ENCODE measurements around the gene ELMOD3.

Gene ELMOD3

DNA sequence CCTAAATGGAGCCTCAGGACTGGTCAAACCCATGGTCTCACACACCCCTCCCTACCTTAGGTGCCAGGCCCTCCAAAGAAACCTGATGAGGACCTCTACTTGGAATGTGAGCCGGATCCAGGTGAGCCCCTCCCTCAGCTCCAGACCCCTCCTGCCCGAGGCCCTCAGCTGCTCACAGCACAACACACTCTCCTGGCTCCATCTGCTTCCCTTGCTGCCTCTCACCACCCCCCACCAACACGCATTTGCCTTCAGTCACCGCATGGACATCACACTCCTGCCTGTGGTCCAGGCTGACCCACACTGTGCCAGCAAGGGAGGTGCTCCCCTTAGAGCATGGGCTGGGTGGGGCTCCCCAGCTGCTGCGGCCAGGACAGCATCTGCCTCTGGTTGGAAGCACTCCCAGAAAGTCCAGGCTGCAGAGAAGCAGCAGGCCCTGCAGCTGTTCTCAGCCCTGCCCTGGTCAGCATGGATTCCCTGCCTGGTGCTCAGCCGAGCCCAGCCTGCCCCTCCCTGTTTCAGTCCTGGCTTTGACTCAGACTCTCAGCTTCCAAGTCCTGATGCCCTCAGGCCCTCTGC, 79.0 kb downstream of the ELMOD3 start:
- TF ChIP-seq, protein P1, sequence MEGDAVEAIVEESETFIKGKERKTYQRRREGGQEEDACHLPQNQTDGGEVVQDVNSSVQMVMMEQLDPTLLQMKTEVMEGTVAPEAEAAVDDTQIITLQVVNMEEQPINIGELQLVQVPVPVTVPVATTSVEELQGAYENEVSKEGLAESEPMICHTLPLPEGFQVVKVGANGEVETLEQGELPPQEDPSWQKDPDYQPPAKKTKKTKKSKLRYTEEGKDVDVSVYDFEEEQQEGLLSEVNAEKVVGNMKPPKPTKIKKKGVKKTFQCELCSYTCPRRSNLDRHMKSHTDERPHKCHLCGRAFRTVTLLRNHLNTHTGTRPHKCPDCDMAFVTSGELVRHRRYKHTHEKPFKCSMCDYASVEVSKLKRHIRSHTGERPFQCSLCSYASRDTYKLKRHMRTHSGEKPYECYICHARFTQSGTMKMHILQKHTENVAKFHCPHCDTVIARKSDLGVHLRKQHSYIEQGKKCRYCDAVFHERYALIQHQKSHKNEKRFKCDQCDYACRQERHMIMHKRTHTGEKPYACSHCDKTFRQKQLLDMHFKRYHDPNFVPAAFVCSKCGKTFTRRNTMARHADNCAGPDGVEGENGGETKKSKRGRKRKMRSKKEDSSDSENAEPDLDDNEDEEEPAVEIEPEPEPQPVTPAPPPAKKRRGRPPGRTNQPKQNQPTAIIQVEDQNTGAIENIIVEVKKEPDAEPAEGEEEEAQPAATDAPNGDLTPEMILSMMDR (IDR thresholded peaks at IDR 0.05; ENCODE audit: low read depth, low read length, missing control alignments), result no peak
- DNase-seq, result no peak
- Histone ChIP-seq H3K36me3 (replicated peaks) (no peaks in the 10 kb centered on the region), H3K27me3 (replicated peaks) (no peaks in the 10 kb centered on the region), H3K4me3 (ENCODE audit: low read depth, low read length) (no peak overlapping the region), H3K27ac (no peak overlapping the region)
- in situ Hi-C loops (cut with HindIII; ENCODE audit: low pct_ligation_motif_present, low sequenced_read_pairs), result no loop called here

DNA sequence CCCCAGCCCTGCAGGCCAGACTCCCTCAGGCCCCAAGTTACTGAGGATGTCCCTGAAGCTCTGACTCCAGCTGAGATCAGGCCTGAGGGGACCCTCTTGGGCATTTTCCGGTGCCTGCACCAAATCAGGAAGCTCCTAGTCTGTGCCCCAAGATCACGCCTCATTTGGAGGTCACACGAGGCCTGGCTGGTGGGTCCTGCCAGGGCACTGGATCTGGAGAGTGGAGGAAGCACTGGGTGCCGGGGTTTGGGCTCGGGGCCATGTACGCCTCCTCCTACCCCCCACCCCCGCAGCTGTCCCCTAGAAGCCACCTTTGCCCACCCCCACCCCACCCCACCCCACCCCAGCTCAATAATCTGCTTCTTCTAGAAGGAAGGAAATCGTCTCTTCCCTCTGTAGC, 80.1 kb downstream of the ELMOD3 start:
- Histone ChIP-seq H3K27ac (no peak overlapping the region), H3K36me3 (replicated peaks) (no peaks in the 10 kb centered on the region), H3K27me3 (replicated peaks) (no peaks in the 10 kb centered on the region), H3K4me3 (ENCODE audit: low read depth, low read length) (no peak overlapping the region)
- no peak for DNase-seq
- in situ Hi-C loops (cut with HindIII; ENCODE audit: low pct_ligation_motif_present, low sequenced_read_pairs), result no loop called here
- TF ChIP-seq, protein P1 (IDR thresholded peaks at IDR 0.05; ENCODE audit: low read depth, low read length, missing control alignments), result no peak

DNA sequence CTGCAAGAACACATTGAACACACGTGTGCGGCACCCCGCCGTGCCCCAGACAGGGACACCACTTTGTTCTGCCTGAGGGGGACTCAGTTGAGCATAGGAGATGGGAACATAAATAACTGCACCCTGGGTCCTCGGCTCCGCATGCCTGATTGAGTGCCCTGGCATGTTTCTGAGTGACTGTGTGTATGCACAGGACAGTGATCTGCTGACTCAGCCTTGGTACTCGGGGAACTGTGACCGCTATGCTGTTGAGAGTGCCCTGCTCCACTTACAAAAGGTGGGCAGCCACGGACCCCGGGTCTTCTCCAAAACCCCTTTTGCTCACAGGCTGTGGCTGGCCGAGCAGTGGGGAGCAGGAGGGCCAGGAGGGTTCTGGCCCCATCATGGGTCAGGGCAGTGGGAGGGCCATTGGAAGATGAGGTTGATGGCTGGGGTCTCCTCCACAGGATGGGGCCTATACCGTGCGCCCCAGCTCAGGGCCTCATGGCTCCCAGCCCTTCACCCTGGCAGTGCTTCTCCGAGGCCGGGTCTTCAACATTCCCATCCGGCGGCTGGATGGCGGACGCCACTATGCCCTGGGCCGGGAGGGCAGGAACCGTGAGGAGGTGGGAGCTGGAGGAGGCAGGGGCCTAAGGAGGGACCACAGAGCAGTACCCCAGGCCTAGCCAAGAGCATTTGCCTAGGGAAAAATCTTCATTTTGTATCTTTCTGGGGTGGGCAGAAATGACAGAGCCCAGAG, 80.8 kb downstream of the ELMOD3 start:
- TF ChIP-seq, protein P1 (IDR thresholded peaks at IDR 0.05; ENCODE audit: low read depth, low read length, missing control alignments), result no peak
- Histone ChIP-seq H3K27ac (no peak overlapping the region), H3K4me3 (ENCODE audit: low read depth, low read length) (no peak overlapping the region), H3K36me3 (replicated peaks) (no peaks in the 10 kb centered on the region), H3K27me3 (replicated peaks) (no peaks in the 10 kb centered on the region)
- in situ Hi-C loops (cut with HindIII; ENCODE audit: low pct_ligation_motif_present, low sequenced_read_pairs), result no loop called here
- DNase-seq, result no peak

DNA sequence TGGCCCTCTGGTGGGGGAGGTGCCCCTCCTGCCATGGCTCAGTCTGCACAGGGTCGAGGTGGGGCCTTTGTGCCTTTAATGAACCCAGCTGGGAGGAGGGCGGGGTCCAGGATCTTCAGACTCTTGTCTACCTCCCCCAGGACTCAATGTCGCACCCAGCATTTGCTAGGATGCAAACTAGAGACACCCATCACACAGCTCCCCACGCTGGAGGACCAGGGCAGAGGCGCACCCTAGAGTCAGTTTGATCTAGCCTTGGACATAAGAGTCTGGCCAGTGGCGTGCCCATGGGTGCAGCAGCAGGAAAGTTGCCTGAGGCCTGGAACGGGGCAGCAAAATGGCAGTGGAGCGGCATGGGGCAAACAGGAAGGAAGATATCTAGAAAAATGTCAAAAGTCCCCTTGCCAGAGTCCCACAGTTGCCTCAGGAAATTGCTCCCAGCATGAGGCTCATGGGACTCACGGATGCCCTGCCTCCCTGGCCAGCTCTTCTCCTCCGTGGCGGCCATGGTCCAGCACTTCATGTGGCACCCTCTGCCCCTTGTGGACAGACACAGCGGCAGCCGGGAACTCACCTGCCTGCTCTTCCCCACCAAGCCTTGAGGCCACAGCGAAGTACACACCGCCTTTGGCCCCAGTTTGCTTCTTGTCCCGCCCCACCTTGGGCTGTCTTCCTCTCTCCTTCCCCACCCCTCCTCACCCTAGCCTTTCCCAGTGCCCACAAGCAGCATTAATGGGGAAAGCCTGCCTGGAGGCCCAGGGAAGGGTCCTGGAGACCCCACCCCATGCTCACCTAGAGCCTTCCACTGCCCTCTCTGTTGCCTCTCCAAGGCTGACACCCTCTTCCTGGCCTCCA, 81.6 kb downstream of the ELMOD3 start:
- in situ Hi-C loops (cut with HindIII; ENCODE audit: low pct_ligation_motif_present, low sequenced_read_pairs), result no loop called here
- Histone ChIP-seq H3K4me3 (ENCODE audit: low read depth, low read length) (no peak overlapping the region), H3K27me3 (replicated peaks) (no peaks in the 10 kb centered on the region), H3K36me3 (replicated peaks) (no peaks in the 10 kb centered on the region), H3K27ac (no peak overlapping the region)
- TF ChIP-seq, protein P1 (IDR thresholded peaks at IDR 0.05; ENCODE audit: low read depth, low read length, missing control alignments), result no peak
- no peak for DNase-seq

DNA sequence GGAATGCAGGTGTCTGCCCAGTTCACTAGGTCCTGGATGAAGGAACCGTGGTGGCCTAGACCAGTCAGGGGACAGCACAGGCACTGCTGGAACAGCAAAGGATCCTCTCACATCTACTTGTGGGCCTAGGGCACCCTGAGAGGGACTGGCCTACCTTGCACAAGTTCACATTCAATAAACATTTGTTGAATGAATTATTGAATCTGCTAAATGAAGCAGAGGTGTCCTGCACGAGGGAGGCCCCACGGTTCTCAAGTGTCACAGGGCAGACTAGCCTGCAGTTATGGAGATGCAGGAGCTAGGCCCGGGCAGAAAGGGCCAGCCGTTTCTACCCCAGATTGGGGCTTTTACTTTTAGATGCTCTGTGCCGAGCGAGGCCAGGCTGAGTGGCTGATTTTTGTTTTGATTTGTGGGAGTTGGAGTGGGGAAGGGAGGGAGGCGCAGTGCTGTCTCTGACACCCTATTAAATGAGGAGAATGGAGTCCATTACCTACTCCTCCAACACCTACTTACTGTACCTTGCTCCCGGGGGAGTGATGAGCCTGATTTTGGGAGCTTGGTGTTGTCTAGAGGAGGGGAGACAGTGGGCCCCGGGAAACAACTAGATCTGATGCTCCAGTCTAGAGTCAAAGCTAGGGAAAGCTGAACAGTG, 82.4 kb downstream of the ELMOD3 start:
- DNase-seq, result no peak
- TF ChIP-seq, protein P1 (IDR thresholded peaks at IDR 0.05; ENCODE audit: low read depth, low read length, missing control alignments), result no peak
- Histone ChIP-seq H3K27ac (peak overlapping the region; percentile 55), H3K36me3 (replicated peaks) (no peaks in the 10 kb centered on the region), H3K4me3 (ENCODE audit: low read depth, low read length) (no peak overlapping the region), H3K27me3 (replicated peaks) (no peaks in the 10 kb centered on the region)
- in situ Hi-C loops (cut with HindIII; ENCODE audit: low pct_ligation_motif_present, low sequenced_read_pairs), result no loop called here
